HepG2 (cell line): ENCODE results near the gene SLC8A2. TPM values are rescaled to one million over a fixed set of nuclear protein-coding genes. Genes with fewer than 3 reads are reported as not detected.
"Not testable (repeated sequence)": the region's sequence is repeated elsewhere in the genome, so short reads cannot be mapped to it uniquely, and the experiment has no call there.

Experiments
- ATAC-seq: fragments of 200-7000 bp; cut with Tn5 transposase; 3 replicates; pipeline ENCODE4 v1.9.1; 2020; ENCODE audit warnings: mild to moderate bottlenecking, moderate library complexity
- BruUV-seq: library from RNA; stranded (reverse); fragments of 400-500 nt; replicated peaks from 2 replicates; lab custom pipeline; 2021; lab: Mats Ljungman, UMichigan
- CTCF ChIA-PET: fragments of 300-600 bp; formaldehyde crosslinking; extraction: SDS; loops from one replicate; lab custom pipeline; 2021; ENCODE audit warnings: low total read pairs, inconsistent platforms, low intra/inter-chr PET ratio; lab: Yijun Ruan, JAX
- POLR2A ChIA-PET: fragments of 350-600 bp; sonication (Branson Sonifier 250); formaldehyde crosslinking; loops from one replicate; lab custom pipeline; 2020; ENCODE audit warnings: antibody characterized with exemption, inconsistent platforms; lab: Yijun Ruan, JAX
- DNase-seq: peaks from one replicate; pipeline ENCODE4 v3.0.0-alpha.2; 2015; ENCODE audit warnings: low spot score
- FAIRE-seq: peaks from 3 replicates; lab custom pipeline; 2011; peaks lifted over from hg19 to GRCh38; lab: Jason Lieb, UNC
- H2AFZ ChIP-seq: one replicate; pipeline ENCODE4 v1.6.1; 2011; ENCODE audit warnings: low read length, inconsistent platforms
- H3K27ac ChIP-seq: fragments of 300-600 bp; 3 replicates; pipeline ENCODE4 v1.8.0; 2011; ENCODE audit warnings: mixed run types, mild to moderate bottlenecking, mixed read lengths, low read length, inconsistent platforms; ENCODE audit not compliant: insufficient read depth; ENCODE audit errors: extremely low read length
- H3K27me3 ChIP-seq, 2 experiments: fragments of 200-600 bp in 1 of 2; 2 replicates in 1 of 2; 3 replicates in 1 of 2; pipeline versions ENCODE4 v1.6.0 to v1.8.0; 2011; ENCODE audit warnings: low read length in 2 of 2, mild to moderate bottlenecking in 2 of 2, moderate library complexity in 2 of 2, inconsistent platforms in 1 of 2; ENCODE audit not compliant: insufficient read depth in 2 of 2, control insufficient read depth in 1 of 2
- H3K36me3 ChIP-seq, 2 experiments: fragments of 200-600 bp in 1 of 2; replicated peaks in 1 of 2; 2 replicates in 1 of 2; 3 replicates in 1 of 2; pipeline versions ENCODE4 v1.5.1 to v1.8.0; 2011; ENCODE audit warnings: low read length in 2 of 2, inconsistent platforms in 1 of 2; ENCODE audit not compliant: insufficient read depth in 2 of 2, control insufficient read depth in 1 of 2
- H3K4me1 ChIP-seq: 2 replicates; pipeline ENCODE4 v1.5.1; 2012; ENCODE audit warnings: low read length, inconsistent platforms; ENCODE audit not compliant: insufficient read depth
- H3K4me2 ChIP-seq: 2 replicates; pipeline ENCODE4 v1.6.0; 2011; ENCODE audit warnings: low read depth, low read length, inconsistent platforms
- H3K4me3 ChIP-seq, 3 experiments: fragments of 200-600 bp in 1 of 3; sonication (generic), shearing (Covaris generic) in 1 of 3; replicated peaks in 1 of 3; 2 replicates each; pipeline ENCODE4 v1.5.1; 2011 to 2016; ENCODE audit warnings: low read length in 3 of 3, inconsistent platforms in 2 of 3, low read depth in 2 of 3, mild to moderate bottlenecking in 2 of 3, control low read depth in 1 of 3, mixed read lengths in 1 of 3; ENCODE audit not compliant: insufficient read depth in 1 of 3
- H3K79me2 ChIP-seq: one replicate; pipeline ENCODE4 v1.6.1; 2011; ENCODE audit warnings: low read length, inconsistent platforms; ENCODE audit not compliant: insufficient read depth
- H3K9ac ChIP-seq: 2 replicates; pipeline ENCODE4 v1.6.0; 2011; ENCODE audit warnings: mild to moderate bottlenecking, low read depth, low read length, inconsistent platforms; ENCODE audit not compliant: insufficient read depth
- H3K9me3 ChIP-seq: 2 replicates; pipeline ENCODE4 v1.5.1; 2012; ENCODE audit warnings: mild to moderate bottlenecking, low read length
- H4K20me1 ChIP-seq: 2 replicates; pipeline ENCODE4 v1.6.0; 2011; ENCODE audit warnings: inconsistent platforms, mild to moderate bottlenecking, low read length, moderate library complexity; ENCODE audit not compliant: insufficient read depth
- MAF1 ChIP-seq: sonication (generic); formaldehyde crosslinking; IDR thresholded peaks from 2 replicates; pipeline ENCODE4 v1.5.0; 2020; ENCODE audit warnings: missing genetic modification reagents, borderline replicate concordance
- MTF2 ChIP-seq: sonication (generic); formaldehyde crosslinking; IDR thresholded peaks from 2 replicates; pipeline ENCODE4 v1.5.0; 2020; ENCODE audit warnings: missing genetic modification reagents, borderline replicate concordance
- WGBS: methylation state at CpG from one replicate; pipeline ENCODE4 v1.1.6; 2017; ENCODE audit warnings: low lambda C conversion rate; 5-methylcytosine and 5-hydroxymethylcytosine counted together
- in situ Hi-C: cut with HindIII; loops from 2 replicates; pipeline ENCODE4 v1.10.0; 2017; ENCODE audit warnings: low pct_unique_long_range_greater_than_20kb; ENCODE audit not compliant: extremely low pct_ligation_motif_present
- intact Hi-C: fragments of 100-400 bp; cut with micrococcal nuclease; formaldehyde crosslinking; loops from one replicate; pipeline ENCODE4 v1.10.0; 2022; ENCODE audit not compliant: unreplicated experiment
- polyA plus RNA-seq, 8 experiments: library from polyadenylated mRNA; depleted of rRNA in 3 of 8; stranded (reverse) in 7 of 8; unstranded in 1 of 8; fragments of >200 nt; fragmentation: Illumina TruSeq in 4 of 8; extraction: Trizol in 4 of 8; gene quantifications; 2 replicates each; pipeline versions ENCODE4 v1.2.1 to v1.2.3, GENCODE V29; 2011 to 2016; ENCODE audit warnings: low read depth in 4 of 8, missing spikeins in 1 of 8, mixed read lengths in 1 of 8; ENCODE audit not compliant: insufficient read depth in 1 of 8
- total RNA-seq, 5 experiments: library from RNA; depleted of rRNA; stranded (reverse); fragments of >200 nt; fragmentation: Illumina TruSeq; extraction: Trizol; gene quantifications; 2 replicates each; pipeline ENCODE4 v1.2.3, GENCODE V29; 2016; ENCODE audit warnings: low read depth in 1 of 5

Gene SLC8A2
- total and polyA plus RNA-seq, 2 of the 13 experiments (the other 11 are each of a cell fraction or from before 2014, with no cell fraction given), result 0.02 TPM; not detected in 1

DNA sequence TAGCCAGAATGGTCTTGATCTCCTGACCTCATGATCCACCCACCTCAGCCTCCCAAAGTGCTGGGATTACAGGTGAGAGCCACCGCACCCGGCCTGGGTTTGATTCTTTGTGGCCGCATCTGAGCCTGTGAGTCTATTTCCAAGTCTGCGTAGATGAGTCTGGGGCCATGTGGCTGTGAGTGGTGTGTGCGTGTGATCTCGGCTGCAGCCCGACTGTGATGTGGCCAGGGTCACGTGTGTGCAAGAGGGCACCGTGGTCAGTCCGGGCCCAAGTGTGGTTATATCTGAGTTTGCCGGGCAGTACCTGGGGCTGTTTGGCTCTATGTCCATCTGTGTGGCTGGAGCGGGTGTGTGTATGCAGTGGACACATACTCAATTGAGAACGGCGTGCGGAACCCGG is 57.8 kb downstream of the SLC8A2 start:
- H3K36me3 ChIP-seq, result no peaks in the 10 kb centered on the region
- no TSS peak for BruUV-seq
- 55% methylated on average over 8 of the region's 16 CpGs for WGBS

DNA sequence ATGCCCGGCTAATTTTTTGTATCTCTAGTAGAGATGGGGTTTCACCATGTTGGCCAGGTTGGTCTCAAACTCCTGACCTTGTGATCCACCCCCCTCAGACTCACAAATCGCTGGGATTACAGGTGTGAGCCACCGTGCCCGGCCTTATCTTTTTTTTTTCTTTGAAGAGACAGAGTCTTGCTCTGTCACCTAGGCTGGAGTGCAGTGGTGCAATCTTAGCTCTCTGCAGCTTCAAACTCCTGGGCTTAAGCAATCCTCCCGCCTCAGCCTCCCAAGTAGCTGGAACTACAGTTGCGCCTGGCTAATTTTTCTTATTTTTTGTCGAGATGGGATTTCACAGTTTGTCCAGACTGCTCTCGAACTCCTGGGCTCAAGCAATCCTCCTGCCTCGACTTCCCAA is 60.0 kb downstream of the SLC8A2 start:
- ATAC-seq, BruUV-seq, DNase-seq, H3K4me2 ChIP-seq, H2AFZ ChIP-seq, CTCF ChIA-PET, POLR2A ChIA-PET, H3K4me1 ChIP-seq, H3K4me3 ChIP-seq, H3K79me2 ChIP-seq, H3K27ac ChIP-seq, H3K36me3 ChIP-seq, intact Hi-C loops, FAIRE-seq, H4K20me1 ChIP-seq, H3K9ac ChIP-seq, H3K9me3 ChIP-seq: not testable (repeated sequence)
- peaks cover 0 to 52% of the 10 kb centered on the region in 2 experiments; a peak in 4 of 5 replicates for H3K27me3 ChIP-seq
- in situ Hi-C loops, result loop anchor here (10.0 kb wide), 1 partner anchor 117 kb away; no protein-coding TSS in a partner anchor
- WGBS, result 13% methylated on average over 9 of the region's 9 CpGs

More for the DNA sequence above, 57.8 kb downstream of the SLC8A2 start:
- ATAC-seq, result no peak; the same call in 2 of the 3 replicates
- FAIRE-seq, result no peak
- intact Hi-C loops (loop anchor here (2.0 kb wide), 1 partner anchor 117 kb away; no protein-coding TSS in a partner anchor), in situ Hi-C loops (loop anchor here (10.0 kb wide), 1 partner anchor 119 kb away; no protein-coding TSS in a partner anchor)
- Histone ChIP-seq H4K20me1 (peaks cover 8% of the 10 kb centered on the region; the same call in 1 of the 2 replicates), H2AFZ (no peak overlapping the region), H3K79me2 (no peaks in the 10 kb centered on the region), H3K27ac (no peak overlapping the region), H3K9me3 (no peaks in the 10 kb centered on the region), H3K27me3 (peaks cover 0 to 64% of the 10 kb centered on the region in 2 experiments; a peak in 4 of 5 replicates), H3K4me2 (no peak overlapping the region), H3K4me3 (no peak overlapping the region), H3K9ac (no peak overlapping the region), H3K4me1 (peaks cover 5% of the 10 kb centered on the region; the same call in 1 of the 2 replicates)
- POLR2A ChIA-PET, result no interaction called here
- CTCF ChIA-PET, result interaction anchor here (1.3 kb wide), 1 partner anchor 130 kb away, joined by 4 read pairs; no protein-coding TSS in a partner anchor
- no peak for DNase-seq
- TF ChIP-seq MAF1 (CRISPR knock-in tag) (no peak), MTF2 (CRISPR knock-in tag) (0 out of 2 replicates have a peak, but pooled peaks have one; percentile 17)
